Activated B cell treated with CpG ODN at 0.5 μM for 24 hours (primary cell): ENCODE measurements around the gene FNDC1. TPM values are rescaled to one million over a fixed set of nuclear protein-coding genes. Genes with fewer than 3 reads are reported as not detected.

Experiments used
- ATAC-seq: fragments of 200-7000 bp; cut with Tn5 transposase; one replicate; pipeline ENCODE4 v1.10.0; 2021; ENCODE audit warnings: low read depth, mild to moderate bottlenecking, moderate library complexity
- CTCF ChIA-PET: fragments of 350-600 bp; sonication (Branson Sonifier 250); formaldehyde crosslinking; loops from one replicate; lab custom pipeline; 2021; ENCODE audit warnings: antibody characterized with exemption; lab: Charles Lee
- POLR2A ChIA-PET: fragments of 350-600 bp; sonication (Branson Sonifier 250); formaldehyde crosslinking; loops from one replicate; lab custom pipeline; 2021; ENCODE audit warnings: antibody characterized with exemption; lab: Charles Lee
- DNase-seq: peaks from one replicate; pipeline ENCODE4 v3.0.0; 2022
- H3K27ac Mint-ChIP-seq: one replicate; pipeline ENCODE4 v1.8.0; 2020; ENCODE audit warnings: mixed read lengths
- H3K27me3 Mint-ChIP-seq: one replicate; pipeline ENCODE4 v1.8.0; 2021; ENCODE audit warnings: mixed read lengths
- H3K36me3 Mint-ChIP-seq: one replicate; pipeline ENCODE4 v1.8.0; 2021; ENCODE audit warnings: low read depth, mixed read lengths
- H3K4me1 Mint-ChIP-seq: one replicate; pipeline ENCODE4 v1.8.0; 2021; ENCODE audit warnings: mixed read lengths
- H3K4me3 Mint-ChIP-seq: one replicate; pipeline ENCODE4 v1.8.0; 2020; ENCODE audit warnings: mild to moderate bottlenecking, mixed read lengths
- H3K9me3 Mint-ChIP-seq: one replicate; pipeline ENCODE4 v1.8.0; 2020; ENCODE audit warnings: mixed read lengths
- CTCF ChIP-seq: fragments of 200-600 bp; IDR thresholded peaks from one replicate; pipeline ENCODE4 v1.8.0; 2022; ENCODE audit warnings: antibody characterized with exemption, mild to moderate bottlenecking
- intact Hi-C: fragments of 100-400 bp; cut with micrococcal nuclease; formaldehyde crosslinking; loops from one replicate; pipeline ENCODE4 v1.15.1; 2024
- total RNA-seq: library from RNA; stranded (reverse); gene quantifications from 2 replicates; pipeline ENCODE4 v1.2.3, GENCODE V29; 2022

The FNDC1 gene
- total RNA-seq, 1 donor from 2014 or later, result not detected

GRCh38 chr6:159299566-159299965 lies 130.4 kb downstream of the FNDC1 start:
- CTCF ChIA-PET, result no interaction called here
- Mint-ChIP-seq H3K4me1 (no peaks in the 10 kb centered on the region), H3K27me3 (peaks cover 21% of the 10 kb centered on the region), H3K27ac (no peak overlapping the region), H3K4me3 (no peak overlapping the region), H3K9me3 (peaks cover 3% of the 10 kb centered on the region), H3K36me3 (no peaks in the 10 kb centered on the region)
- intact Hi-C loops, result no loop called here
- no peak for ATAC-seq
- POLR2A ChIA-PET, result no interaction called here
- no peak for DNase-seq
- TF ChIP-seq CTCF, result no peak

GRCh38 chr6:159301277-159301676 lies 132.1 kb downstream of the FNDC1 start:
- intact Hi-C loops, result no loop called here
- CTCF ChIA-PET, result no interaction called here
- POLR2A ChIA-PET, result no interaction called here
- no peaks in the 10 kb centered on the region for H3K36me3 Mint-ChIP-seq
- peaks cover 15% of the 10 kb centered on the region for H3K27me3 Mint-ChIP-seq
- no peak for TF ChIP-seq CTCF
- H3K9me3 Mint-ChIP-seq, result peaks cover 3% of the 10 kb centered on the region
- no peaks in the 10 kb centered on the region for H3K4me1 Mint-ChIP-seq
- no peak overlapping the region for H3K27ac Mint-ChIP-seq
- ATAC-seq, result no peak
- no peak for DNase-seq
- no peak overlapping the region for H3K4me3 Mint-ChIP-seq

GRCh38 chr6:159301810-159302593 lies 132.8 kb downstream of the FNDC1 start:
- Mint-ChIP-seq H3K27me3 (peaks cover 14% of the 10 kb centered on the region), H3K4me3 (no peak overlapping the region)
- CTCF ChIA-PET, result no interaction called here

GRCh38 chr6:159302594-159302992 lies 133.4 kb downstream of the FNDC1 start:
- Mint-ChIP-seq H3K36me3 (no peaks in the 10 kb centered on the region), H3K9me3 (peaks cover 2% of the 10 kb centered on the region), H3K4me3 (no peak overlapping the region), H3K27ac (no peak overlapping the region), H3K4me1 (no peaks in the 10 kb centered on the region), H3K27me3 (peaks cover 13% of the 10 kb centered on the region)
- intact Hi-C loops, result no loop called here
- DNase-seq, result no peak
- CTCF ChIA-PET, result no interaction called here
- no peak for TF ChIP-seq CTCF
- POLR2A ChIA-PET, result no interaction called here
- ATAC-seq, result no peak

More at GRCh38 chr6:159301810-159302593, 132.8 kb downstream of the FNDC1 start:
- no peaks in the 10 kb centered on the region for H3K4me1 Mint-ChIP-seq
- POLR2A ChIA-PET, result no interaction called here
- no peaks in the 10 kb centered on the region for H3K36me3 Mint-ChIP-seq
- TF ChIP-seq CTCF, result no peak
- intact Hi-C loops, result no loop called here
- DNase-seq (no peak), ATAC-seq (no peak)
- peaks cover 3% of the 10 kb centered on the region for H3K9me3 Mint-ChIP-seq
- no peak overlapping the region for H3K27ac Mint-ChIP-seq

GRCh38 chr6:159303159-159303558 lies 134.0 kb downstream of the FNDC1 start:
- ChIA-PET CTCF (no interaction called here), POLR2A (no interaction called here)
- Mint-ChIP-seq H3K27me3 (peaks cover 10% of the 10 kb centered on the region), H3K27ac (no peak overlapping the region), H3K4me3 (no peak overlapping the region), H3K9me3 (no peaks in the 10 kb centered on the region), H3K36me3 (no peaks in the 10 kb centered on the region), H3K4me1 (no peaks in the 10 kb centered on the region)
- no peak for ATAC-seq
- no peak for DNase-seq
- no peak for TF ChIP-seq CTCF
- intact Hi-C loops, result no loop called here
